K562 (cell line): ENCODE results near the gene EVI2B. TPM values are rescaled to one million over a fixed set of nuclear protein-coding genes. Genes with fewer than 3 reads are reported as not detected.

Experiments used
- ATAC-seq: fragments of 200-7000 bp; cut with Tn5 transposase; 3 replicates; pipeline ENCODE4 v1.9.1; 2020; ENCODE audit warnings: moderate library complexity
- BruUV-seq: library from RNA; stranded (reverse); fragments of 400-500 nt; replicated peaks from 2 replicates; lab custom pipeline; 2021; lab: Mats Ljungman, UMichigan
- CTCF ChIA-PET: fragments of 300-600 bp; formaldehyde crosslinking; extraction: SDS; loops from one replicate; lab custom pipeline; 2021; ENCODE audit warnings: low intra/inter-chr PET ratio; lab: Yijun Ruan, JAX
- POLR2A ChIA-PET: fragments of 300-600, 350-650 bp; sonication (Branson Sonifier 250); formaldehyde crosslinking; extraction: SDS; loops from one replicate; lab custom pipeline; 2021; ENCODE audit warnings: antibody characterized with exemption, inconsistent platforms; lab: Yijun Ruan, JAX
- DNase-seq, 4 experiments: peaks; one replicate each; pipeline versions ENCODE4 v3.0.0 to v3.0.0-alpha.2; 2011 to 2018; ENCODE audit warnings: low spot score in 3 of 4, mixed read lengths in 3 of 4; ENCODE audit errors: extremely low read depth in 1 of 4
- FAIRE-seq: peaks from 2 replicates; lab custom pipeline; 2011; peaks lifted over from hg19 to GRCh38; lab: Jason Lieb, UNC
- H2AFZ ChIP-seq: 2 replicates; pipeline ENCODE4 v1.6.0; 2011; ENCODE audit warnings: low read depth, low read length, control low read depth, inconsistent platforms
- H3K27ac ChIP-seq: fragments of 200-600 bp; 3 replicates; pipeline ENCODE4 v1.8.0; 2011; ENCODE audit warnings: low read depth, mild to moderate bottlenecking, control low read depth, inconsistent platforms, low read length, moderate library complexity, mixed read lengths; ENCODE audit errors: extremely low read depth
- H3K27me3 ChIP-seq, 2 experiments: fragments of 300-600 bp in 1 of 2; 2 replicates in 1 of 2; 3 replicates in 1 of 2; pipeline versions ENCODE4 v1.6.0 to v1.8.0; 2011; ENCODE audit warnings: inconsistent platforms in 2 of 2, low read length in 2 of 2, mild to moderate bottlenecking in 1 of 2, mixed read lengths in 1 of 2, moderate library complexity in 1 of 2; ENCODE audit not compliant: control insufficient read depth in 2 of 2, insufficient read depth in 2 of 2
- H3K36me3 ChIP-seq: fragments of 300-600 bp; 3 replicates; pipeline ENCODE4 v1.8.0; 2011; ENCODE audit warnings: mild to moderate bottlenecking, low read length, inconsistent platforms; ENCODE audit not compliant: control insufficient read depth, insufficient read depth
- H3K4me1 ChIP-seq, 2 experiments: fragments of 200-600 bp in 1 of 2; replicated peaks in 1 of 2; 2 replicates in 1 of 2; 3 replicates in 1 of 2; pipeline versions ENCODE4 v1.5.1 to v1.8.0; 2011; ENCODE audit warnings: inconsistent platforms in 2 of 2, low read length in 2 of 2, mild to moderate bottlenecking in 1 of 2, mixed read lengths in 1 of 2, moderate library complexity in 1 of 2; ENCODE audit not compliant: control insufficient read depth in 2 of 2, insufficient read depth in 2 of 2
- H3K4me2 ChIP-seq: 2 replicates; pipeline ENCODE4 v1.6.1; 2011; ENCODE audit warnings: low read length, control low read depth, inconsistent platforms, mixed read lengths; ENCODE audit not compliant: insufficient read depth
- H3K4me3 ChIP-seq: fragments of 200-600 bp; sonication (generic), shearing (Covaris generic); 2 replicates; pipeline ENCODE4 v1.5.1; 2016; ENCODE audit warnings: control low read depth, inconsistent platforms
- H3K79me2 ChIP-seq: fragments of 200-600 bp; 3 replicates; pipeline ENCODE4 v1.8.0; 2011; ENCODE audit warnings: low read length, inconsistent platforms; ENCODE audit not compliant: control insufficient read depth, insufficient read depth
- H3K9ac ChIP-seq, 2 experiments: 2 replicates each; pipeline versions ENCODE4 v1.6.0 to v1.6.1; 2011; ENCODE audit warnings: low read depth in 2 of 2, low read length in 2 of 2, control low read depth in 1 of 2, inconsistent platforms in 1 of 2, mild to moderate bottlenecking in 1 of 2, mixed read lengths in 1 of 2; ENCODE audit not compliant: insufficient read depth in 1 of 2
- H3K9me1 ChIP-seq: one replicate; pipeline ENCODE4 v1.6.0; 2011; ENCODE audit warnings: inconsistent platforms, mild to moderate bottlenecking, low read length, moderate library complexity; ENCODE audit not compliant: control insufficient read depth, insufficient read depth
- H3K9me3 ChIP-seq: replicated peaks from 2 replicates; pipeline ENCODE4 v1.5.1; 2011; ENCODE audit warnings: low read depth, low read length, inconsistent platforms; ENCODE audit not compliant: control insufficient read depth, insufficient read depth
- H4K20me1 ChIP-seq: replicated peaks from 2 replicates; pipeline ENCODE4 v1.6.1; 2011; ENCODE audit warnings: low read length, inconsistent platforms, mixed read lengths; ENCODE audit not compliant: control insufficient read depth, insufficient read depth
- ARNT ChIP-seq, 2 experiments: fragments of 450-650 bp; IDR thresholded peaks; 2 replicates each; pipeline ENCODE4 v1.6.1; 2016; ENCODE audit warnings: mild to moderate bottlenecking in 1 of 2
- ATF6 ChIP-seq: sonication (generic); formaldehyde crosslinking; IDR thresholded peaks from 2 replicates; pipeline ENCODE4 v1.4.0; 2020; ENCODE audit warnings: mild to moderate bottlenecking, missing genetic modification reagents
- BRD4 ChIP-seq: fragments of 200-600 bp; sonication (generic); IDR thresholded peaks from 2 replicates; pipeline ENCODE4 v1.6.1; 2017; ENCODE audit warnings: inconsistent platforms
- CBX3 ChIP-seq, 2 experiments: IDR thresholded peaks; 1 replicate in 1 of 2; 2 replicates in 1 of 2; pipeline ENCODE4 v1.6.1; 2012; ENCODE audit warnings: inconsistent platforms in 2 of 2, low read length in 2 of 2, borderline replicate concordance in 1 of 2, control low read depth in 1 of 2
- CREB1 ChIP-seq, 2 experiments: sonication (generic) in 1 of 2; formaldehyde crosslinking in 1 of 2; IDR thresholded peaks; 2 replicates each; pipeline versions ENCODE4 v1.6.1 to v1.8.0; 2012 to 2022; ENCODE audit warnings: inconsistent platforms in 1 of 2, mild to moderate bottlenecking in 1 of 2, missing genetic modification reagents in 1 of 2, moderate library complexity in 1 of 2
- CREM ChIP-seq: IDR thresholded peaks from 2 replicates; pipeline ENCODE4 v1.6.1; 2014; ENCODE audit warnings: antibody characterized with exemption, low read depth
- ELK3 ChIP-seq: fragments of 450-650 bp; formaldehyde crosslinking; IDR thresholded peaks from 2 replicates; pipeline ENCODE4 v1.4.0; 2020; ENCODE audit warnings: mild to moderate bottlenecking
- FOXM1 ChIP-seq, 2 experiments: fragments of 450-650 bp in 1 of 2; sonication (generic) in 1 of 2; formaldehyde crosslinking in 1 of 2; IDR thresholded peaks; 2 replicates each; pipeline versions ENCODE4 v1.6.1 to v1.9.0; 2017 to 2022; ENCODE audit warnings: low read depth in 2 of 2, mild to moderate bottlenecking in 2 of 2, missing genetic modification reagents in 1 of 2, moderate library complexity in 1 of 2
- GATAD2A ChIP-seq: fragments of 450-650 bp; IDR thresholded peaks from 2 replicates; pipeline ENCODE4 v1.6.1; 2017
- HEY1 ChIP-seq: fragments of 250-450 bp; sonication (Bioruptor Pico); IDR thresholded peaks from 2 replicates; pipeline ENCODE4 v1.5.0; 2020; ENCODE audit warnings: mild to moderate bottlenecking, moderate library complexity, borderline replicate concordance
- L3MBTL2 ChIP-seq: fragments of 450-650 bp; IDR thresholded peaks from 2 replicates; pipeline ENCODE4 v1.6.1; 2016; ENCODE audit warnings: mild to moderate bottlenecking, moderate library complexity
- SP1 ChIP-seq: sonication (generic); formaldehyde crosslinking; IDR thresholded peaks from 2 replicates; pipeline ENCODE4 v1.8.1; 2022; ENCODE audit warnings: mild to moderate bottlenecking, missing genetic modification reagents
- TCF3 ChIP-seq: sonication (generic); formaldehyde crosslinking; IDR thresholded peaks from 2 replicates; pipeline ENCODE4 v1.4.0; 2020; ENCODE audit warnings: mild to moderate bottlenecking, missing genetic modification reagents
- XRCC4 ChIP-seq: IDR thresholded peaks from one replicate; pipeline ENCODE4 v1.6.1; 2011; ENCODE audit not compliant: insufficient read depth, insufficient read length; ENCODE audit errors: extremely low read depth
- ZNF324 ChIP-seq: fragments of 250-450 bp; sonication (Bioruptor Pico); IDR thresholded peaks from 2 replicates; pipeline ENCODE4 v1.4.0; 2020; ENCODE audit warnings: mild to moderate bottlenecking
- ZNF778 ChIP-seq: fragments of 450-650 bp; formaldehyde crosslinking; IDR thresholded peaks from 2 replicates; pipeline ENCODE4 v1.4.0; 2020; ENCODE audit warnings: mild to moderate bottlenecking, moderate library complexity
- WGBS: fragments of 100-300 bp; shearing (Covaris generic); methylation state at CpG from one replicate; pipeline ENCODE4 v1.1.6; 2016; ENCODE audit warnings: low coverage, mixed read lengths; ENCODE audit not compliant: insufficient coverage; ENCODE audit errors: missing lambda C conversion rate; 5-methylcytosine and 5-hydroxymethylcytosine counted together
- in situ Hi-C: fragments of 300-500 bp; cut with MboI; formaldehyde crosslinking; loops from 4 replicates; pipeline ENCODE4 v1.15.0; 2018; ENCODE audit warnings: inconsistent platforms, mixed read lengths
- intact Hi-C: fragments of 100-400 bp; cut with micrococcal nuclease; formaldehyde crosslinking; loops from 2 replicates; pipeline ENCODE4 v1.14.2; 2022
- polyA plus RNA-seq, 8 experiments: library from polyadenylated mRNA; depleted of rRNA in 4 of 8; stranded (reverse) in 5 of 8; unstranded in 3 of 8; fragments of >200 nt; fragmentation: Nextera tagmentation in 2 of 8; fragmentation: Illumina TruSeq in 1 of 8; extraction: Ambion mirVana in 2 of 8; extraction: Trizol in 1 of 8; gene quantifications; 2 replicates each; pipeline versions ENCODE4 v1.2.1 to v1.2.3, GENCODE V29; 2011 to 2014; ENCODE audit warnings: inconsistent platforms in 1 of 8, missing spikeins in 1 of 8
- total RNA-seq, 7 experiments: library from RNA; depleted of rRNA in 6 of 7; stranded (reverse); fragments of >200 nt in 6 of 7; fragmentation: Illumina TruSeq in 2 of 7; extraction: Trizol in 2 of 7; gene quantifications; 2 replicates each; pipeline versions ENCODE4 v1.2.1 to v1.2.3, GENCODE V29; 2011 to 2021; ENCODE audit warnings: low replicate concordance in 1 of 7
- TF ChIP-seq, protein P1 (sequence below): fragments of 450-650 bp; IDR thresholded peaks from 2 replicates; pipeline ENCODE4 v1.6.1; 2016; ENCODE audit warnings: low read depth, mild to moderate bottlenecking, moderate library complexity
- TF ChIP-seq, protein P2 (sequence below): IDR thresholded peaks from 3 replicates; pipeline ENCODE4 v1.6.1; 2011; ENCODE audit warnings: borderline replicate concordance, mild to moderate bottlenecking; ENCODE audit not compliant: insufficient read length, insufficient read depth

Gene EVI2B
- total and polyA plus RNA-seq, 9 of the 15 experiments (the other 6 are each of a cell fraction or from before 2014, with no cell fraction given): 0.54 to 8.0 (median 2.5) TPM

DNA sequence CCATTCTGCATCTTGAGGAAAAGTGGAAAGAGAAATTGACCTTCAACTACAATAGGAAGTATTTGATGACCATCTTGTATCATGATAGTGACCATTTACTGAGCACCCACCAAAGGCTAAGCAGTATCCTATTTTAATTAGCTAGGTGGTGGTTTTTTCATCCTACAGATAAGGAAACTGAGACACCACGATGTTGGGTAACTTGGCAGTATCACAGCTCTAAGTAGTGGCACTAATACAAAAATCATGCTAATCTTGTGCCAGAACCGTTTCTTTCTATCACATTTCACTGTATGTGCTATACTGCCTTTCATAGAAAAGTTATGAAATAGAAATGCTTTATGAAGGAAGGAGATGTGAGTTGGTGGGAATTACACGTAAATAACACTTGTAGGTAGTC lies 2.3 kb downstream of the EVI2B start:
- in situ Hi-C loops: no loop called here

More for the DNA sequence above, 2.3 kb downstream of the EVI2B start:
- DNase-seq (no peak), FAIRE-seq (no peak), ATAC-seq (no peak)
- Histone ChIP-seq H3K4me2 (no peak overlapping the region), H3K36me3 (no peaks in the 10 kb centered on the region), H2AFZ (no peak overlapping the region), H3K9me3 (no peaks in the 10 kb centered on the region), H3K4me1 (peaks cover 12% of the 10 kb centered on the region in 2 experiments; a peak in 4 of 5 replicates), H3K9me1 (no peaks in the 10 kb centered on the region), H3K9ac (no peak overlapping the region), H3K4me3 (no peak overlapping the region), H4K20me1 (peaks cover 7% of the 10 kb centered on the region; the same call in 1 of the 2 replicates), H3K27ac (no peak overlapping the region), H3K27me3 (no peaks in the 10 kb centered on the region), H3K79me2 (peaks cover 2% of the 10 kb centered on the region; the same call in 1 of the 3 replicates)
- BruUV-seq: no TSS peak
- ChIA-PET CTCF (no interaction called here), POLR2A (interaction anchor here (1.5 kb wide), 1 partner anchor 17 kb away, joined by 3 read pairs; no protein-coding TSS in a partner anchor)
- WGBS: 52% methylated on average over 3 of the region's 3 CpGs
- intact Hi-C loops: no loop called here
- TF ChIP-seq ATF6 (CRISPR knock-in tag): no peak
- TF ChIP-seq ZNF324 (CRISPR knock-in tag): no peak
- no peak for TF ChIP-seq SP1 (CRISPR knock-in tag)
- no peak for TF ChIP-seq L3MBTL2
- TF ChIP-seq FOXM1 (IDR thresholded peaks at IDR 0.05; ENCODE audit: low read depth): no peak
- TF ChIP-seq FOXM1 (CRISPR knock-in tag; IDR thresholded peaks at IDR 0.05; ENCODE audit: low read depth): no peak
- no peak for TF ChIP-seq BRD4
- TF ChIP-seq CREB1 (IDR thresholded peaks at IDR 0.05): no peak
- no peak for TF ChIP-seq CREB1 (CRISPR knock-in tag; IDR thresholded peaks at IDR 0.05)
- TF ChIP-seq CREM: no peak
- TF ChIP-seq HEY1 (CRISPR knock-in tag): no peak
- TF ChIP-seq, protein P1, sequence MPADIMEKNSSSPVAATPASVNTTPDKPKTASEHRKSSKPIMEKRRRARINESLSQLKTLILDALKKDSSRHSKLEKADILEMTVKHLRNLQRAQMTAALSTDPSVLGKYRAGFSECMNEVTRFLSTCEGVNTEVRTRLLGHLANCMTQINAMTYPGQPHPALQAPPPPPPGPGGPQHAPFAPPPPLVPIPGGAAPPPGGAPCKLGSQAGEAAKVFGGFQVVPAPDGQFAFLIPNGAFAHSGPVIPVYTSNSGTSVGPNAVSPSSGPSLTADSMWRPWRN: no peak
- TF ChIP-seq CBX3 (IDR thresholded peaks at IDR 0.05; ENCODE audit: borderline replicate concordance in 1 of 2, low read length in 2 of 2): no peak
- no peak for TF ChIP-seq ARNT (IDR thresholded peaks at IDR 0.05)
- no peak for TF ChIP-seq TCF3 (CRISPR knock-in tag)
- no peak for TF ChIP-seq ZNF778
- TF ChIP-seq GATAD2A: no peak
- no peak for TF ChIP-seq XRCC4
- TF ChIP-seq, protein P2, sequence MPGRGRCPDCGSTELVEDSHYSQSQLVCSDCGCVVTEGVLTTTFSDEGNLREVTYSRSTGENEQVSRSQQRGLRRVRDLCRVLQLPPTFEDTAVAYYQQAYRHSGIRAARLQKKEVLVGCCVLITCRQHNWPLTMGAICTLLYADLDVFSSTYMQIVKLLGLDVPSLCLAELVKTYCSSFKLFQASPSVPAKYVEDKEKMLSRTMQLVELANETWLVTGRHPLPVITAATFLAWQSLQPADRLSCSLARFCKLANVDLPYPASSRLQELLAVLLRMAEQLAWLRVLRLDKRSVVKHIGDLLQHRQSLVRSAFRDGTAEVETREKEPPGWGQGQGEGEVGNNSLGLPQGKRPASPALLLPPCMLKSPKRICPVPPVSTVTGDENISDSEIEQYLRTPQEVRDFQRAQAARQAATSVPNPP: no peak
- no peak for TF ChIP-seq ELK3 (CRISPR knock-in tag)
